ENCODE results near the gene SPTLC2. TPM values are rescaled to one million over a fixed set of nuclear protein-coding genes. Genes with fewer than 3 reads are reported as not detected.

SPTLC2 gene
- total and polyA plus RNA-seq, 2 donors (not counting 1 experiment from before 2014, with no cell fraction given), result 22.8 to 25.9 TPM

DNA sequence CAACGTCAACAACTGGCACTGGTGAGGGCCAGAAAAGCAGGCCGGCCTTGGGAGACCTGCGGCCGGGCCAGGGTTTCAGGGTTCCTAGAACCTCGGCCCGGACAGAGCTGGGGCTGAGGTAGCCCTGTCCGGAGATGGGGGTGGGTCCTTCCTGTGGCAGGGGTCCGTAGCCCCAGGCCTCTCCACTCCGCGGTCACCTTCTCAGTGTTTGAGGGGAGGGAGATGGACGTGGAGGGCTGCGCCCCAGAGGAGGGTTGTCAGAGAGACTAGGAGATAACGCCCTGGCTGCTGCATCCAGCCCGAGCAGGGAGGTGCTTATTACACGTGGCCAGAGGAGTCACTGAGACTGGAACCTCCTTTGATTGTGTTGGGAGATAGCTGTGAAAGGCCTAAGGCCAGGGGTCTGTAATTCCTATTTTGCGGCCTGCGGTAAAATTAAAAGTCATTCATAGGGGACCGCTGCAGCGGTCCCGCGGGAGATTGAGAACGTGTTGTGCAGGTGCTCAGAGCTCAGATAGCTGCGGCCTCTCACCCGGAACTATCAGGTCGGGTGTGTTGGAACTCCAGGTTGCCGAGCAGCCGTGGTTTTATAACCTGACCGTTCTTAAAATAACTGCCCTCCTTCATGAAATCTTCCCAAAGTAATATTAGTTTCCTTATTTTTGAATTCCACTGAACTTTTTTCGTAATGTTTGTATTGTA, 158.0 kb downstream of the SPTLC2 start:
- TF ChIP-seq, protein P1, sequence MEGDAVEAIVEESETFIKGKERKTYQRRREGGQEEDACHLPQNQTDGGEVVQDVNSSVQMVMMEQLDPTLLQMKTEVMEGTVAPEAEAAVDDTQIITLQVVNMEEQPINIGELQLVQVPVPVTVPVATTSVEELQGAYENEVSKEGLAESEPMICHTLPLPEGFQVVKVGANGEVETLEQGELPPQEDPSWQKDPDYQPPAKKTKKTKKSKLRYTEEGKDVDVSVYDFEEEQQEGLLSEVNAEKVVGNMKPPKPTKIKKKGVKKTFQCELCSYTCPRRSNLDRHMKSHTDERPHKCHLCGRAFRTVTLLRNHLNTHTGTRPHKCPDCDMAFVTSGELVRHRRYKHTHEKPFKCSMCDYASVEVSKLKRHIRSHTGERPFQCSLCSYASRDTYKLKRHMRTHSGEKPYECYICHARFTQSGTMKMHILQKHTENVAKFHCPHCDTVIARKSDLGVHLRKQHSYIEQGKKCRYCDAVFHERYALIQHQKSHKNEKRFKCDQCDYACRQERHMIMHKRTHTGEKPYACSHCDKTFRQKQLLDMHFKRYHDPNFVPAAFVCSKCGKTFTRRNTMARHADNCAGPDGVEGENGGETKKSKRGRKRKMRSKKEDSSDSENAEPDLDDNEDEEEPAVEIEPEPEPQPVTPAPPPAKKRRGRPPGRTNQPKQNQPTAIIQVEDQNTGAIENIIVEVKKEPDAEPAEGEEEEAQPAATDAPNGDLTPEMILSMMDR (conservative IDR thresholded peaks at IDR 0.05 in 1 of 2, IDR thresholded peaks at IDR 0.05 in 1 of 2; ENCODE audit: low read depth in 1 of 2, low read length in 2 of 2), result no peak
- TF ChIP-seq EZH2 (IDR thresholded peaks at IDR 0.05; ENCODE audit: low read length, missing control alignments), result no peak
- H3K4me3 ChIP-seq (replicated peaks in 1 of 4; ENCODE audit: control extremely low read depth in 1 of 4, insufficient read depth in 1 of 4, low read depth in 3 of 4, low read length in 4 of 4), result peak overlapping the region; percentile 72 to 99 (median 87)
- H3K79me2 ChIP-seq (ENCODE audit: control insufficient read depth, insufficient read depth, low read length), result peaks cover 31% of the 10 kb centered on the region
- no peaks in the 10 kb centered on the region for H3K27me3 ChIP-seq (ENCODE audit: control insufficient read depth, insufficient read depth, low read length)
- H3K4me2 ChIP-seq (ENCODE audit: extremely low read depth, insufficient read depth, low read length), result peak overlapping the region; percentile 98
- peaks cover 14% of the 10 kb centered on the region for H3K36me3 ChIP-seq (ENCODE audit: control insufficient read depth, insufficient read depth, low read length)
- peak overlapping the region; percentile 98 for H2AFZ ChIP-seq (ENCODE audit: low read length)
- peak; percentile 16 to 36 for DNase-seq (ENCODE audit: low read depth in 2 of 2)
- peak overlapping the region; percentile 85 for H3K9ac ChIP-seq (ENCODE audit: insufficient read depth, low read length)
- peaks cover 2% of the 10 kb centered on the region for H3K4me1 ChIP-seq (ENCODE audit: control insufficient read depth, extremely low read depth, insufficient read depth, low read length)
- H4K20me1 ChIP-seq (ENCODE audit: control insufficient read depth, extremely low read depth, insufficient read depth, low read length), result peaks cover 2% of the 10 kb centered on the region
- H3K27ac ChIP-seq (ENCODE audit: insufficient read depth, low read length), result peak overlapping the region; percentile 94
- H3K9me3 ChIP-seq (ENCODE audit: control insufficient read depth, insufficient read depth, low read depth, low read length), result no peaks in the 10 kb centered on the region

DNA sequence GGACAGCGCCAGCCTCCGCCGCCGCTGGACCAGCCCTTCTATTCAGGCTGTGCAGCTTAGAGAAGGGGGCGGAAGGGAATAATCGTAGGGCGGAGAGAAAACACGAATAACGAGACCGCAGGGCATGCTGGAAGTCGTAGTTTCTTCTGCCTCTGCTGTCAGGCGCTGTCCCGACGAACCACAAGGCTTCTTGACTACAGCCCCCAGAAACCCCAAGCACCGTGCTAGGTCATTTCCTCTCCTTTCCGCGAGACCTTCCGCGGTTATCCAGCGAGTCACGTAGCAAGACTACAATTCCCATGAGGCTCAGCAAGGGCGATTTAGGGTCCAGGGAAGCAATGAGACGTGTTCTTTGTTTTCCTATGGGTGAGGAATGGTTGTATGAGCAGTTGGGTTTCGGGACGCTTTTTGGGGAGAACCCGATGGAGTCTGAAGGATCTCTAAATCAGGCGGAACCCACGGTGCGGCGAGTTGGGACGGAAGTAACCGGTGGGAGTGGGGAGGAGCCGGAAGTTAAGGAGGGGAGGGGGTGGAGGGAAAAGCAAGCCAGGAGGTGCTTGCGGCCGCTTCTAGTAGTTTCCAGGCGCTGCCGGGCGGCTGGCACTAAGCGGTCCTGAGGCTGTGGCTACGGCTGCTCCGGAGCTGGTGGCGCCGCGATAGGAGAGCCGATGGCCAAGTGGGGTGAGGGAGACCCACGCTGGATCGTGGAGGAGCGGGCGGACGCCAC, 158.8 kb downstream of the SPTLC2 start, which contains the start of the genes AHSA1 and VIPAS39:
Gene AHSA1 (plus strand): TSS at position 572 of the 727 bp plus-strand sequence. CDS start 97 bp downstream, at position 669.
Gene VIPAS39 (minus strand): TSS at position 80 of the 727 bp plus-strand sequence. CDS start 3,499 bp downstream, outside the sequence.
- peaks cover 13% of the 10 kb centered on the region for H3K36me3 ChIP-seq (ENCODE audit: control insufficient read depth, insufficient read depth, low read length)
- H3K27me3 ChIP-seq (ENCODE audit: control insufficient read depth, insufficient read depth, low read length), result no peaks in the 10 kb centered on the region
- H3K9me3 ChIP-seq (ENCODE audit: control insufficient read depth, insufficient read depth, low read depth, low read length), result no peaks in the 10 kb centered on the region
- DNase-seq (ENCODE audit: low read depth in 2 of 2), result peak; percentile 99
- H3K27ac ChIP-seq (ENCODE audit: insufficient read depth, low read length), result peak within 1 kb of the TSS; percentile 94
- H2AFZ ChIP-seq (ENCODE audit: low read length), result peak within 1 kb of the TSS; percentile 98
- H3K4me1 ChIP-seq (ENCODE audit: control insufficient read depth, extremely low read depth, insufficient read depth, low read length), result peaks cover 2% of the 10 kb centered on the region
- H3K4me2 ChIP-seq (ENCODE audit: extremely low read depth, insufficient read depth, low read length), result peak within 1 kb of the TSS; percentile 98
- H3K9ac ChIP-seq (ENCODE audit: insufficient read depth, low read length), result peak within 1 kb of the TSS; percentile 85
- H4K20me1 ChIP-seq (ENCODE audit: control insufficient read depth, extremely low read depth, insufficient read depth, low read length), result peaks cover 2% of the 10 kb centered on the region
- H3K4me3 ChIP-seq (replicated peaks in 1 of 4; ENCODE audit: control extremely low read depth in 1 of 4, insufficient read depth in 1 of 4, low read depth in 3 of 4, low read length in 4 of 4), result peak within 1 kb of the TSS; percentile 72 to 99 (median 87)
- H3K79me2 ChIP-seq (ENCODE audit: control insufficient read depth, insufficient read depth, low read length), result peaks cover 31% of the 10 kb centered on the region
- TF ChIP-seq EZH2 (IDR thresholded peaks at IDR 0.05; ENCODE audit: low read length, missing control alignments), result no peak

DNA sequence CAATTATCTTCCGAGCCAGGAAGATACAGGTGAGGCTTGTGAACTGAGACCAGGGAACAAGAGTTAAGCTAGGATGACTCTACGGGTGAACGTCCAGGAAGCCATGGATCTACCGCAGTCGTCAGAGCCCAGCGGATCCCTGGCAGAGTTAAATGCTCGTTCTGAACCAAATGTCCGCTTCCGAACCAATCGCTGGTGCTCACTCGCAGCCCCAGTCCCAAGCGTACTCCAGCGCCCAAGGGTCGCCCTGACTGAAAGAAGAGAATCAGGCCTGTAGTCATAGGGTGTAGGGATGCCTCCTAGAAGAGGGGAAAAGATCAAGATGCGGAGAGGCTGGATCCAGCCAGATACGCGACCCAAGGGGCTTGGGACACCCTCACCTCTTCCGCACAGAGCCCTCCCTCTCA, 159.3 kb downstream of the SPTLC2 start:
- peaks cover 2% of the 10 kb centered on the region for H3K4me1 ChIP-seq (ENCODE audit: control insufficient read depth, extremely low read depth, insufficient read depth, low read length)
- H3K27me3 ChIP-seq (ENCODE audit: control insufficient read depth, insufficient read depth, low read length), result no peaks in the 10 kb centered on the region
- peak overlapping the region; percentile 72 to 99 (median 87) for H3K4me3 ChIP-seq (replicated peaks in 1 of 4; ENCODE audit: control extremely low read depth in 1 of 4, insufficient read depth in 1 of 4, low read depth in 3 of 4, low read length in 4 of 4)
- H3K79me2 ChIP-seq (ENCODE audit: control insufficient read depth, insufficient read depth, low read length), result peaks cover 31% of the 10 kb centered on the region
- DNase-seq (ENCODE audit: low read depth in 2 of 2), result no peak
- H3K27ac ChIP-seq (ENCODE audit: insufficient read depth, low read length), result peak overlapping the region; percentile 94
- peak overlapping the region; percentile 74 for H3K4me2 ChIP-seq (ENCODE audit: extremely low read depth, insufficient read depth, low read length)
- peak overlapping the region; percentile 58 for H3K9ac ChIP-seq (ENCODE audit: insufficient read depth, low read length)
- H3K9me3 ChIP-seq (ENCODE audit: control insufficient read depth, insufficient read depth, low read depth, low read length), result no peaks in the 10 kb centered on the region
- peak overlapping the region; percentile 85 for H2AFZ ChIP-seq (ENCODE audit: low read length)
- TF ChIP-seq, protein P1 (conservative IDR thresholded peaks at IDR 0.05 in 1 of 2, IDR thresholded peaks at IDR 0.05 in 1 of 2; ENCODE audit: low read depth in 1 of 2, low read length in 2 of 2), result no peak
- TF ChIP-seq EZH2 (IDR thresholded peaks at IDR 0.05; ENCODE audit: low read length, missing control alignments), result no peak
- H3K36me3 ChIP-seq (ENCODE audit: control insufficient read depth, insufficient read depth, low read length), result peaks cover 7% of the 10 kb centered on the region
- peaks cover 2% of the 10 kb centered on the region for H4K20me1 ChIP-seq (ENCODE audit: control insufficient read depth, extremely low read depth, insufficient read depth, low read length)

Other genes starting within 250 kb of the SPTLC2 start
- 7.4 TPM in 2 replicates for gene TMED8, start 239.5 kb downstream of the SPTLC2 start, total RNA-seq
- 5.1 and 7.0 TPM in 2 replicates for gene TMED8, start 239.5 kb downstream of the SPTLC2 start, polyA plus RNA-seq
- 0.33 and 0.77 TPM in 2 replicates for gene SAMD15, start 239.3 kb downstream of the SPTLC2 start, total RNA-seq
- gene SAMD15, start 239.3 kb downstream of the SPTLC2 start, polyA plus RNA-seq, result 0.69 and 1.1 TPM in 2 replicates
- gene NOXRED1, start 193.1 kb downstream of the SPTLC2 start, total RNA-seq, result 0.26 and 0.83 TPM in 2 replicates
- 0.05 and 0.14 TPM in 2 replicates for gene NOXRED1, start 193.1 kb downstream of the SPTLC2 start, polyA plus RNA-seq
- gene VIPAS39, start 159.0 kb downstream of the SPTLC2 start, total RNA-seq, result 26.7 and 28.2 TPM in 2 replicates
- gene VIPAS39, start 159.0 kb downstream of the SPTLC2 start, polyA plus RNA-seq, result 25.4 and 28.1 TPM in 2 replicates
- gene AHSA1, start 158.5 kb downstream of the SPTLC2 start, total RNA-seq, result 60.3 and 71.1 TPM in 2 replicates
- gene AHSA1, start 158.5 kb downstream of the SPTLC2 start, polyA plus RNA-seq, result 187 and 189 TPM in 2 replicates
- gene ISM2, start 117.8 kb downstream of the SPTLC2 start, total RNA-seq, result not detected in 2 replicates
- gene ISM2, start 117.8 kb downstream of the SPTLC2 start, polyA plus RNA-seq, result 0.01 TPM in 1 of 2 replicates, not detected in the other
- 11.3 and 12.1 TPM in 2 replicates for gene ALKBH1, start 91.4 kb upstream of the SPTLC2 start, total RNA-seq
- 11.5 and 12.5 TPM in 2 replicates for gene ALKBH1, start 91.4 kb upstream of the SPTLC2 start, polyA plus RNA-seq
- gene SLIRP, start 91.5 kb upstream of the SPTLC2 start, total RNA-seq, result 117 TPM in 2 replicates
- 155 and 213 TPM in 2 replicates for gene SLIRP, start 91.5 kb upstream of the SPTLC2 start, polyA plus RNA-seq
- 52.6 and 57.0 TPM in 2 replicates for gene SNW1, start 144.5 kb upstream of the SPTLC2 start, total RNA-seq
- gene SNW1, start 144.5 kb upstream of the SPTLC2 start, polyA plus RNA-seq, result 59.1 and 60.2 TPM in 2 replicates
- gene ADCK1, start 183.5 kb upstream of the SPTLC2 start, total RNA-seq, result 4.6 and 5.4 TPM in 2 replicates
- 4.8 and 5.4 TPM in 2 replicates for gene ADCK1, start 183.5 kb upstream of the SPTLC2 start, polyA plus RNA-seq

Measured in fibroblast of lung (primary cell).